ENCODE data around the gene HNF4A. TPM values are rescaled to one million over a fixed set of nuclear protein-coding genes. Genes with fewer than 3 reads are reported as not detected.
A peak's percentile ranks its signal among the peaks of the same experiment; 100 is the strongest.
"Not testable (repeated sequence)": the region's sequence is repeated elsewhere in the genome, so short reads cannot be mapped to it uniquely, and the experiment has no call there.

HNF4A gene
- total and polyA plus RNA-seq, 2 donors (not counting 3 experiments of a cell fraction or from before 2014, with no cell fraction given), result not detected

DNA sequence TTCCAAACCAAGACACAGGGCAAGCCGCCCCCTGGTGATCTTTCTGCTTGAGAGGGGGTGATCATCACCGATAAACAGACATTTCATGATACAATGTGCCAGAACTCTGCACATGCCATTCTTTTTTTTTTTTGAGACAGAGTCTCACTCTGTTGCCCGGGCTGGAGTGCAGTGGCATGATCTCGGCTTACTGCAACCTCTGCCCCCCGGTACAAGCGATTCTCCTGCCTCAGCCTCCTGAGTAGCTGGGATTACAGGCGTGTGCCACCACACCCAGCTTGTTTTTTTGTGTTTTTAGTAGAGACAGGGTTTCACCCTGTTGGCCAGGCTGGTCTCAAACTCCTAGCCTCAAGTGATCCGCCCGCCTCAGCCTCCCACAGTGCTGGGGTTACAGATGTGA, 116.8 kb downstream of the HNF4A start:
- H3K9me1 ChIP-seq (replicated peaks; ENCODE audit: control insufficient read depth, extremely low read depth, insufficient read depth, low read length); H3K9me3 ChIP-seq (replicated peaks; ENCODE audit: control insufficient read depth, insufficient read depth, low read length); H2AFZ ChIP-seq (ENCODE audit: low read depth, low read length); BruUV-seq (replicated peaks); dilution Hi-C loops (cut with MboI; ENCODE audit: extremely low pct_ligation_motif_present, low sequenced_read_pairs); H3K27me3 ChIP-seq (ENCODE audit: control insufficient read depth in 2 of 2, insufficient read depth in 2 of 2, low read length in 2 of 2); H3K27ac ChIP-seq (ENCODE audit: insufficient read depth, low read depth, low read length); H3K9ac ChIP-seq (replicated peaks; ENCODE audit: extremely low read depth, insufficient read depth, low read length); H3K4me3 ChIP-seq (replicated peaks in 1 of 3; ENCODE audit: insufficient read depth in 1 of 3, low read depth in 1 of 3, low read length in 3 of 3); H3K79me2 ChIP-seq (ENCODE audit: control insufficient read depth, insufficient read depth, low read length); FAIRE-seq; H3K36me3 ChIP-seq (ENCODE audit: control insufficient read depth in 2 of 2, extremely low read depth in 1 of 2, insufficient read depth in 2 of 2, low read length in 2 of 2); DNase-seq (ENCODE audit: low read depth, low spot score); H3K4me2 ChIP-seq (ENCODE audit: insufficient read depth, low read length); H4K20me1 ChIP-seq (replicated peaks; ENCODE audit: control insufficient read depth, extremely low read depth, insufficient read depth, low read length); POLR2A ChIA-PET: not testable (repeated sequence)
- CTCF ChIA-PET, result interaction anchor here (2.5 kb wide), 1 partner anchor 88 kb away, joined by 14 read pairs; no protein-coding TSS in a partner anchor
- H3K4me1 ChIP-seq (ENCODE audit: control insufficient read depth, extremely low read depth, insufficient read depth, low read length), result peaks cover 13% of the 10 kb centered on the region
- intact Hi-C loops (cut with micrococcal nuclease), result loop anchor here (10.0 kb wide), 2 partner anchors 263 to 413 kb away; partner anchors contain the start of gene YWHAB

DNA sequence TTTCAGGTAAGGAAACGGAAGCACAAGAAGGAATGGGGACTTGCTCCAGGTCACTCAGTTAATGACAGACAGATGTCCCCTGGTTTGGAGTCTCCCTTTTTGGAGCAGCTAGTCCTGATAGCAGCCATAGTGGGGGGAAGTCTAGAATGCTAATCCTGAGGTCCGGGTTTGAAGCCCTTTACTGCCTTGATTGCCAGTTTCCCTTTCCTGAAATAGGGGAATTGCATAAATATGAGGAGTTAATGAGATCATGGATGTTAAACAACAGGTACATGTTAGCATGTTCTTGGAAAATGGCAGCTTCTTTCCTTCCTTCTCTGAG, 119.8 kb downstream of the HNF4A start:
- POLR2A ChIA-PET, result no interaction called here
- BruUV-seq (replicated peaks), result no TSS peak
- H4K20me1 ChIP-seq (replicated peaks; ENCODE audit: control insufficient read depth, extremely low read depth, insufficient read depth, low read length), result no peaks in the 10 kb centered on the region
- peak overlapping the region; percentile 88 for H2AFZ ChIP-seq (ENCODE audit: low read depth, low read length)
- no peaks in the 10 kb centered on the region for H3K79me2 ChIP-seq (ENCODE audit: control insufficient read depth, insufficient read depth, low read length)
- dilution Hi-C loops (cut with MboI; ENCODE audit: extremely low pct_ligation_motif_present, low sequenced_read_pairs), result no loop called here
- no peaks in the 10 kb centered on the region for H3K9me3 ChIP-seq (replicated peaks; ENCODE audit: control insufficient read depth, insufficient read depth, low read length)
- intact Hi-C loops (cut with micrococcal nuclease), result loop anchor here (1.0 to 10.0 kb wide), 3 partner anchors 135 to 409 kb away; partner anchors contain the start of gene YWHAB
- DNase-seq (ENCODE audit: low read depth, low spot score), result no peak
- H3K4me1 ChIP-seq (ENCODE audit: control insufficient read depth, extremely low read depth, insufficient read depth, low read length), result peaks cover 13% of the 10 kb centered on the region
- TF ChIP-seq, protein P1, sequence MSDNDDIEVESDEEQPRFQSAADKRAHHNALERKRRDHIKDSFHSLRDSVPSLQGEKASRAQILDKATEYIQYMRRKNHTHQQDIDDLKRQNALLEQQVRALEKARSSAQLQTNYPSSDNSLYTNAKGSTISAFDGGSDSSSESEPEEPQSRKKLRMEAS (IDR thresholded peaks at IDR 0.05; ENCODE audit: insufficient read depth, insufficient read length), result no peak
- TF ChIP-seq EZH2 (IDR thresholded peaks at IDR 0.05; ENCODE audit: borderline replicate concordance, low read depth, low read length, severe bottlenecking) (no peak), FOS (IDR thresholded peaks at IDR 0.05; ENCODE audit: borderline replicate concordance, insufficient read depth, low read length) (no peak), GATA2 (IDR thresholded peaks at IDR 0.05; ENCODE audit: insufficient read depth, insufficient read length, low read depth, low read length) (no peak), JUN (IDR thresholded peaks at IDR 0.05; ENCODE audit: borderline replicate concordance, insufficient read depth, insufficient read length, low read depth) (no peak), POLR2AphosphoS5 (IDR thresholded peaks at IDR 0.05; ENCODE audit: insufficient read depth, low read depth, low read length) (no peak), MYC (IDR thresholded peaks at IDR 0.05; ENCODE audit: low read depth, low read length) (no peak), POLR2A (IDR thresholded peaks at IDR 0.05; ENCODE audit: low read depth, low read length) (no peak)
- TF ChIP-seq, protein P2, sequence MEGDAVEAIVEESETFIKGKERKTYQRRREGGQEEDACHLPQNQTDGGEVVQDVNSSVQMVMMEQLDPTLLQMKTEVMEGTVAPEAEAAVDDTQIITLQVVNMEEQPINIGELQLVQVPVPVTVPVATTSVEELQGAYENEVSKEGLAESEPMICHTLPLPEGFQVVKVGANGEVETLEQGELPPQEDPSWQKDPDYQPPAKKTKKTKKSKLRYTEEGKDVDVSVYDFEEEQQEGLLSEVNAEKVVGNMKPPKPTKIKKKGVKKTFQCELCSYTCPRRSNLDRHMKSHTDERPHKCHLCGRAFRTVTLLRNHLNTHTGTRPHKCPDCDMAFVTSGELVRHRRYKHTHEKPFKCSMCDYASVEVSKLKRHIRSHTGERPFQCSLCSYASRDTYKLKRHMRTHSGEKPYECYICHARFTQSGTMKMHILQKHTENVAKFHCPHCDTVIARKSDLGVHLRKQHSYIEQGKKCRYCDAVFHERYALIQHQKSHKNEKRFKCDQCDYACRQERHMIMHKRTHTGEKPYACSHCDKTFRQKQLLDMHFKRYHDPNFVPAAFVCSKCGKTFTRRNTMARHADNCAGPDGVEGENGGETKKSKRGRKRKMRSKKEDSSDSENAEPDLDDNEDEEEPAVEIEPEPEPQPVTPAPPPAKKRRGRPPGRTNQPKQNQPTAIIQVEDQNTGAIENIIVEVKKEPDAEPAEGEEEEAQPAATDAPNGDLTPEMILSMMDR (IDR thresholded peaks at IDR 0.05; ENCODE audit: extremely low read depth in 1 of 2, insufficient read depth in 1 of 2, low read depth in 1 of 2, low read length in 2 of 2), result no peak
- CTCF ChIA-PET, result interaction anchor here (1.0 to 1.7 kb wide), 5 partner anchors 90 to 208 kb away, joined by 3 to 5 read pairs (median 4); no protein-coding TSS in a partner anchor
- H3K4me3 ChIP-seq (replicated peaks in 1 of 3; ENCODE audit: insufficient read depth in 1 of 3, low read depth in 1 of 3, low read length in 3 of 3), result peak overlapping the region; percentile 42 to 68 (median 52)
- no peaks in the 10 kb centered on the region for H3K9me1 ChIP-seq (replicated peaks; ENCODE audit: control insufficient read depth, extremely low read depth, insufficient read depth, low read length)
- H3K27ac ChIP-seq (ENCODE audit: insufficient read depth, low read depth, low read length), result no peak overlapping the region
- peaks cover 0 to 3% of the 10 kb centered on the region in 2 experiments for H3K36me3 ChIP-seq (ENCODE audit: control insufficient read depth in 2 of 2, extremely low read depth in 1 of 2, insufficient read depth in 2 of 2, low read length in 2 of 2)
- peak overlapping the region; percentile 72 for H3K9ac ChIP-seq (replicated peaks; ENCODE audit: extremely low read depth, insufficient read depth, low read length)
- FAIRE-seq, result peak; percentile 21
- peaks cover 0 to 6% of the 10 kb centered on the region in 2 experiments for H3K27me3 ChIP-seq (ENCODE audit: control insufficient read depth in 2 of 2, insufficient read depth in 2 of 2, low read length in 2 of 2)
- H3K4me2 ChIP-seq (ENCODE audit: insufficient read depth, low read length), result peak overlapping the region; percentile 90
